Left colon (tissue), 2 donors: ENCODE measurements around the gene ASMT. TPM values are rescaled to one million over a fixed set of nuclear protein-coding genes. Genes with fewer than 3 reads are reported as not detected.
"Not testable (repeated sequence)": the region's sequence is repeated elsewhere in the genome, so short reads cannot be mapped to it uniquely, and the experiment has no call there.

Experiments used
- ATAC-seq: fragments of 200-7000 bp; cut with Tn5 transposase; one replicate; pipeline ENCODE4 v1.9.1; 2020; ENCODE audit warnings: mild to moderate bottlenecking, moderate library complexity
- DNase-seq, 2 donors: peaks; one replicate each; pipeline ENCODE4 v3.0.0-alpha.2; 2020
- intact Hi-C, 2 donors: fragments of 100-400 bp; cut with DNase I in 1 of 2; cut with micrococcal nuclease in 1 of 2; formaldehyde crosslinking; loops; one replicate each; pipeline versions ENCODE4 v1.11.2 to v1.14.0; 2022; cut with DNase I, micrococcal nuclease
- total RNA-seq, 2 donors: library from RNA; stranded (reverse); fragmentation: NEBNext Ultra II Directional; extraction: Animal tissue kit (Norgen Biotek cat#: 25700); gene quantifications; one replicate each; pipeline ENCODE4 v1.2.1, GENCODE V29; 2021
- donor health status: DM: no; HTN: no; CAD: no.
- donor health status: DM: yes; HTN: yes; CAD: no.

The ASMT gene
- total RNA-seq, 2 donors from 2014 or later, result not detected

DNA sequence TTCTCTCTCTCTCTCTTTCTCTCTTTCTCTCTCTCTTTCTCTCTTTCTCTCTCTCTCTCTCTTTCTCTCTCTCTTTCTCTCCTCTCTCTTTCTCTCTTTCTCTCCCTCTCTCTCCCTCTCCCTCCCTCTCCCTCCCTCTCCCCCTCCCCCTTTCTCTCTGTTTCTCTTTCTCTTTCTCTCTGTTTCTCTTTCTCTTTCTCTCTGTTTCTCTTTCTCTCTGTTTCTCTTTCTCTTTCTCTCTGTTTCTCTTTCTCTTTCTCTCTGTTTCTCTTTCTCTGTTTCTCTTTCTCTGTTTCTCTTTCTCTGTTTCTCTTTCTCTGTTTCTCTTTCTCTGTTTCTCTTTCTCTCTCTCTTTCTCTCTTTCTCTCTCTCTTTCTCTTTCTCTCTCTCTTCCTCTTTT is 67.0 kb downstream of the ASMT start:
- intact Hi-C loops, DNase-seq, ATAC-seq: not testable (repeated sequence)

DNA sequence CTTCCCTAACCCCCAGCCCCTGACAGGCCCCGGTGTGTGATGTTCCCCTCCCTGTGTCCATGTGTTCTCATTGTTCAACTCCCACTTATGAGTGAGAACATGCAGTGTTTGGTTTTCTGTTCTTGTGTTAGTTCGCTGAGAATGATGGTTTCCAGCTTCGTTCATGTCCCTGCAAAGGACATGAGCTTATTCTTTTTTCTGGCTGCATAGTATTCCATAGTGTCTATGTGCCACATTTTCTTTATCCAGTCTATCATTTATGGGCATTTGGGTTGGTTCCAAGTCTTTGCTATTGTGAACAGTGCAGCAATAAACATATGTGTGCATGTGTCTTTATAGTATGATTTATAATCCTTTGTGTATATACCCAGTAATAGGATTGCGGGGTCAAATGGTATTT is 67.6 kb downstream of the ASMT start:
- ATAC-seq, DNase-seq, intact Hi-C loops: not testable (repeated sequence)

DNA sequence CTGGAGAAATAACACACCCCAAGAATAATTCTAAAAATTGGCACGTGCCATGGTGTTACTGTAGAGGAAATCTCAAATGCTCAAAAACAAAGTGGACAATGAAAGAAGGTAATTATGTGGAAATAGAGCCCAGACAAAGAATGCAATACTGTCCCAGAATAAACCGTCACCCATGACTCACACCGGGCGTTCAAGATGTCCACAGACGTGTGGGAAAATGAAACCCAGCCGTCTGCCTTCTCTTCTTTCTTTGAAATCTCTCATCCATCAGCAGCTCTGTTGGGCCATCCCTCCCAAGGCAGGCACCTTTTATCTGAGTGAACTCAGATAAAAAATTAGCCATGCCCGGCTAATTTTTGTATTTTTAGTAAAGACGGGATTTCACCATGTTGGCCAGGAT is 70.0 kb downstream of the ASMT start:
- DNase-seq, intact Hi-C loops, ATAC-seq: not testable (repeated sequence)

DNA sequence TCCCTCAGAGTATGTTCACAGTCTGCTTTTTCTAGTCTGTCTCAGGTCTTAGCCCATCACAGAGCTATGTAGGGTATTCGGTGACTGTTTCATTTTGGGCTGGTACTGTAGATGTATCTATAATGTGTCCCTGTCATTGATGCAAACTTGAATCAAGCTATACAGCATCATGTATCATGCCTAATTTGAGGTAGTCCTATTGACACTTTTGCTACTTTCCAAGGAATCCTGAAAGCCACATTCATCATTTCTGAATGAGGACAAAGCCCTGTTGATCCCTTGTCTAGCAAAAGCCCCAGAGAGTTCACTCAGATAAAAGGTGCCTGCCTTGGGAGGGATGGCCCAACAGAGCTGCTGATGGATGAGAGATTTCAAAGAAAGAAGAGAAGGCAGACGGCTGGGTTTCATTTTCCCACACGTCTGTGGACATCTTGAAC is 70.6 kb downstream of the ASMT start:
- ATAC-seq, DNase-seq, intact Hi-C loops: not testable (repeated sequence)

DNA sequence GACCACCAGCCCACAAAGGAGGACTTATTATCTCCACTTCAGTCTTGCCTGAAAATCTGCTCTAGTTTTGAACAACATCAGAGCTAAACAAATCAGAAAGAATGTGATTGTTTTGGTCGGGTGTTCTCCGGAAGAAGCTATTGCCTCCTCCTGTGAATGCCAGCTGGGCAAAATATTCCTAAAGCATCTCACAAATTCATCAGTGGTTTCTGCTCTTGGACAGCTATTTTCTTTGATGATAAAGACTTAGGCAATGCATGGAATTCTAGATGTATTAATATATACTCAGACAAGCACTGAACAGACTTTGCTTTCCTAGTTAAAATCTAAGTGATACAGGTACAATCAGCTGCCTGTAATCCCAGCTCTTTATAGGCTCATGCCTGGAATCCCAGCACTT is 71.8 kb downstream of the ASMT start:
- no peak for ATAC-seq
- intact Hi-C loops, result no loop called here
- DNase-seq, result no peak

Other genes with a start within 250 kb of the ASMT start
- gene SLC25A6, start 222.9 kb upstream of the ASMT start, total RNA-seq, result 100 to 1,000 TPM; 452 to 482 TPM
- 10 to 100 TPM; 14.6 to 19.9 TPM for gene ASMTL, start 162.2 kb upstream of the ASMT start, total RNA-seq
- 1 to 10 TPM in 1 of 2 donors, under 1 TPM in 1; 0.43 to 2.1 TPM for gene P2RY8, start 77.9 kb upstream of the ASMT start, total RNA-seq
- gene AKAP17A, start 23.5 kb upstream of the ASMT start, total RNA-seq, result 10 to 100 TPM; 37.3 to 39.0 TPM